ENCODE results near the gene NKAIN4.

The NKAIN4 gene

GRCh38 chr20:63288581-63289251, 34.5 kb upstream of the NKAIN4 start:
- DNase-seq (ENCODE audit: low spot score): no peak

GRCh38 chr20:63287697-63288580, 33.7 kb upstream of the NKAIN4 start:
- no peak for DNase-seq (ENCODE audit: low spot score)

GRCh38 chr20:63286781-63287696, 32.8 kb upstream of the NKAIN4 start:
- no peak for DNase-seq (ENCODE audit: low spot score)

- no peak for DNase-seq (ENCODE audit: low spot score)
Measured at GRCh38 chr20:63285636-63286615, 31.7 kb upstream of the NKAIN4 start.

GRCh38 chr20:63284981-63285524, 30.8 kb upstream of the NKAIN4 start:
- DNase-seq (ENCODE audit: low spot score): no peak

- no peak for DNase-seq (ENCODE audit: low spot score)
Measured at GRCh38 chr20:63284544-63284949, 30.3 kb upstream of the NKAIN4 start.

GRCh38 chr20:63284083-63284440, 29.8 kb upstream of the NKAIN4 start:
- no peak for DNase-seq (ENCODE audit: low spot score)

GRCh38 chr20:63283397-63284082, 29.3 kb upstream of the NKAIN4 start:
- no peak for DNase-seq (ENCODE audit: low spot score)

GRCh38 chr20:63282946-63283345, 28.7 kb upstream of the NKAIN4 start:
- no peak for DNase-seq (ENCODE audit: low spot score)

- no peak for DNase-seq (ENCODE audit: low spot score)
Measured at GRCh38 chr20:63281742-63282665, 27.7 kb upstream of the NKAIN4 start.

GRCh38 chr20:63280929-63281545, 26.8 kb upstream of the NKAIN4 start:
- DNase-seq (ENCODE audit: low spot score): no peak

- DNase-seq (ENCODE audit: low spot score): no peak
Measured at GRCh38 chr20:63280371-63280770, 26.1 kb upstream of the NKAIN4 start.

- DNase-seq (ENCODE audit: low spot score): no peak
Measured at GRCh38 chr20:63279931-63280330, 25.7 kb upstream of the NKAIN4 start.

GRCh38 chr20:63278661-63279060, 24.4 kb upstream of the NKAIN4 start:
- DNase-seq (ENCODE audit: low spot score): no peak

GRCh38 chr20:63277466-63278272, 23.4 kb upstream of the NKAIN4 start:
- no peak for DNase-seq (ENCODE audit: low spot score)

- no peak for DNase-seq (ENCODE audit: low spot score)
Measured at GRCh38 chr20:63276956-63277355, 22.7 kb upstream of the NKAIN4 start.

GRCh38 chr20:63275825-63276224, 21.6 kb upstream of the NKAIN4 start:
- DNase-seq (ENCODE audit: low spot score): no peak

Measured in GM03348 (cell line).